Activated CD4-positive, alpha-beta T cell treated with anti-CD3 and anti-CD28 coated beads for 36 hours (primary cell): ENCODE measurements around the gene MAB21L3. TPM values are rescaled to one million over a fixed set of nuclear protein-coding genes. Genes with fewer than 3 reads are reported as not detected.

Experiments
- ATAC-seq: fragments of 200-7000 bp; cut with Tn5 transposase; one replicate; pipeline ENCODE4 v1.10.0; 2021; ENCODE audit warnings: mild to moderate bottlenecking, moderate library complexity
- CTCF ChIA-PET: fragments of 350-600 bp; sonication (Branson Sonifier 250); formaldehyde crosslinking; loops from one replicate; lab custom pipeline; 2021; ENCODE audit warnings: antibody characterized with exemption; lab: Charles Lee
- POLR2A ChIA-PET: fragments of 350-600 bp; sonication (Branson Sonifier 250); formaldehyde crosslinking; loops from one replicate; lab custom pipeline; 2021; ENCODE audit warnings: antibody characterized with exemption, inconsistent platforms; lab: Charles Lee
- DNase-seq: peaks from one replicate; pipeline ENCODE4 v3.0.0-alpha.2; 2020
- H3K27ac Mint-ChIP-seq: one replicate; pipeline ENCODE4 v1.8.0; 2021; ENCODE audit warnings: mixed read lengths
- H3K27me3 Mint-ChIP-seq: one replicate; pipeline ENCODE4 v1.8.0; 2021; ENCODE audit warnings: mixed read lengths
- H3K36me3 Mint-ChIP-seq: one replicate; pipeline ENCODE4 v1.8.0; 2021; ENCODE audit warnings: low read depth, mixed read lengths
- H3K4me1 Mint-ChIP-seq: one replicate; pipeline ENCODE4 v1.8.0; 2021; ENCODE audit warnings: mixed read lengths
- H3K4me3 Mint-ChIP-seq: one replicate; pipeline ENCODE4 v1.8.0; 2021; ENCODE audit warnings: mild to moderate bottlenecking, moderate library complexity, mixed read lengths
- H3K9me3 Mint-ChIP-seq: one replicate; pipeline ENCODE4 v1.8.0; 2021; ENCODE audit warnings: low read depth, mixed read lengths
- intact Hi-C, 2 experiments: fragments of 100-400 bp; cut with DNase I in 1 of 2; cut with micrococcal nuclease in 1 of 2; formaldehyde crosslinking; loops; one replicate each; pipeline versions ENCODE4 v1.14.2 to v1.15.1; 2022 to 2024; cut with DNase I, micrococcal nuclease
- total RNA-seq, 2 experiments: library from RNA; stranded (reverse); gene quantifications; one replicate each; pipeline ENCODE4 v1.2.3, GENCODE V29; 2021

MAB21L3 gene
- total RNA-seq, 2 experiments from 2014 or later, result not detected

GRCh38 chr1:116111524-116112021 is 374 bp downstream of the MAB21L3 start:
- Mint-ChIP-seq H3K9me3 (no peaks in the 10 kb centered on the region), H3K4me3 (no peak overlapping the region), H3K36me3 (no peaks in the 10 kb centered on the region), H3K27ac (no peak overlapping the region), H3K27me3 (peaks cover 5% of the 10 kb centered on the region), H3K4me1 (no peaks in the 10 kb centered on the region)
- no peak for DNase-seq
- no peak for ATAC-seq
- intact Hi-C loops, result no loop called here
- CTCF ChIA-PET, result interaction anchor here (1.1 kb wide), 1 partner anchor 28 kb away, joined by 3 read pairs; no protein-coding TSS in a partner anchor
- POLR2A ChIA-PET, result no interaction called here

- Mint-ChIP-seq H3K4me3 (no peak overlapping the region), H3K36me3 (no peaks in the 10 kb centered on the region)
- CTCF ChIA-PET, result no interaction called here
These were observed 1.4 kb downstream of the MAB21L3 start for GRCh38 chr1:116112388-116113140.

GRCh38 chr1:116113615-116114014 is 2.4 kb downstream of the MAB21L3 start:
- intact Hi-C loops, result no loop called here
- Mint-ChIP-seq H3K36me3 (no peaks in the 10 kb centered on the region), H3K4me1 (no peaks in the 10 kb centered on the region), H3K9me3 (no peaks in the 10 kb centered on the region), H3K4me3 (no peak overlapping the region), H3K27me3 (peaks cover 7% of the 10 kb centered on the region), H3K27ac (no peak overlapping the region)
- ChIA-PET POLR2A (no interaction called here), CTCF (no interaction called here)
- DNase-seq (no peak), ATAC-seq (no peak)

More at GRCh38 chr1:116112388-116113140, 1.4 kb downstream of the MAB21L3 start:
- intact Hi-C loops, result no loop called here
- DNase-seq, result no peak
- Mint-ChIP-seq H3K9me3 (no peaks in the 10 kb centered on the region), H3K4me1 (no peaks in the 10 kb centered on the region), H3K27me3 (peaks cover 3% of the 10 kb centered on the region), H3K27ac (no peak overlapping the region)
- POLR2A ChIA-PET, result no interaction called here
- no peak for ATAC-seq

GRCh38 chr1:116115476-116116439 is 4.6 kb downstream of the MAB21L3 start:
- DNase-seq (no peak), ATAC-seq (no peak)

GRCh38 chr1:116118471-116118870 is 7.3 kb downstream of the MAB21L3 start:
- Mint-ChIP-seq H3K9me3 (no peaks in the 10 kb centered on the region), H3K27me3 (peaks cover 15% of the 10 kb centered on the region), H3K36me3 (no peaks in the 10 kb centered on the region), H3K4me3 (no peak overlapping the region), H3K4me1 (no peaks in the 10 kb centered on the region), H3K27ac (no peak overlapping the region)
- intact Hi-C loops, result no loop called here
- ChIA-PET POLR2A (no interaction called here), CTCF (no interaction called here)
- DNase-seq (no peak), ATAC-seq (no peak)

More at GRCh38 chr1:116115476-116116439, 4.6 kb downstream of the MAB21L3 start:
- Mint-ChIP-seq H3K36me3 (no peaks in the 10 kb centered on the region), H3K9me3 (no peaks in the 10 kb centered on the region), H3K4me1 (no peaks in the 10 kb centered on the region), H3K4me3 (no peak overlapping the region), H3K27ac (no peak overlapping the region), H3K27me3 (peaks cover 9% of the 10 kb centered on the region)
- ChIA-PET POLR2A (no interaction called here), CTCF (interaction anchor here (1.3 kb wide), 1 partner anchor 23 kb away, joined by 3 read pairs; no protein-coding TSS in a partner anchor)
- intact Hi-C loops, result no loop called here

GRCh38 chr1:116119876-116120275 is 8.7 kb downstream of the MAB21L3 start:
- Mint-ChIP-seq H3K27me3 (peaks cover 17% of the 10 kb centered on the region), H3K4me3 (no peak overlapping the region), H3K27ac (no peak overlapping the region), H3K4me1 (no peaks in the 10 kb centered on the region), H3K36me3 (no peaks in the 10 kb centered on the region), H3K9me3 (no peaks in the 10 kb centered on the region)
- POLR2A ChIA-PET, result no interaction called here
- DNase-seq, result no peak
- CTCF ChIA-PET, result no interaction called here
- intact Hi-C loops, result loop anchor here in 1 of 2 experiments (10.0 kb wide), 1 partner anchor 475 kb away; the partner anchor contains the start of gene VANGL1
- ATAC-seq, result no peak

- H3K9me3 Mint-ChIP-seq, result no peaks in the 10 kb centered on the region
- ATAC-seq (no peak), DNase-seq (no peak)
- CTCF ChIA-PET, result interaction anchor here (0.7 to 3.0 kb wide), 6 partner anchors 16 to 362 kb away, joined by 3 to 11 read pairs (median 4); no protein-coding TSS in a partner anchor
- peaks cover 23% of the 10 kb centered on the region for H3K4me1 Mint-ChIP-seq
- POLR2A ChIA-PET, result interaction anchor here (0.6 kb wide), 1 partner anchor 1736 kb away, joined by 3 read pairs; no protein-coding TSS in a partner anchor
- no peak overlapping the region for H3K27ac Mint-ChIP-seq
- no peaks in the 10 kb centered on the region for H3K36me3 Mint-ChIP-seq
- peaks cover 18% of the 10 kb centered on the region for H3K27me3 Mint-ChIP-seq
- no peak overlapping the region for H3K4me3 Mint-ChIP-seq
- intact Hi-C loops, result loop anchor here in 1 of 2 experiments (10.0 kb wide), 1 partner anchor 478 kb away; the partner anchor contains the start of gene VANGL1
These were observed 12.0 kb downstream of the MAB21L3 start for GRCh38 chr1:116122955-116123757.

GRCh38 chr1:116123837-116124533 is 12.8 kb downstream of the MAB21L3 start:
- Mint-ChIP-seq H3K27ac (no peak overlapping the region), H3K4me1 (peaks cover 31% of the 10 kb centered on the region), H3K36me3 (no peaks in the 10 kb centered on the region), H3K9me3 (no peaks in the 10 kb centered on the region), H3K27me3 (peaks cover 13% of the 10 kb centered on the region), H3K4me3 (no peak overlapping the region)
- intact Hi-C loops, result loop anchor here in 1 of 2 experiments (10.0 kb wide), 1 partner anchor 479 kb away; the partner anchor contains the start of gene VANGL1
- ChIA-PET CTCF (interaction anchor here (1.2 to 3.0 kb wide), 3 partner anchors 15 to 361 kb away, joined by 3 to 11 read pairs (median 9); no protein-coding TSS in a partner anchor), POLR2A (interaction anchor here (0.6 kb wide), 1 partner anchor 1736 kb away, joined by 3 read pairs; no protein-coding TSS in a partner anchor)
- ATAC-seq (no peak), DNase-seq (no peak)

- H3K27me3 Mint-ChIP-seq, result peaks cover 16% of the 10 kb centered on the region
- H3K9me3 Mint-ChIP-seq, result no peaks in the 10 kb centered on the region
- no peak for DNase-seq
- H3K4me3 Mint-ChIP-seq, result no peak overlapping the region
- intact Hi-C loops, result loop anchor here in 1 of 2 experiments (10.0 kb wide), 1 partner anchor 481 kb away; the partner anchor contains the start of gene VANGL1
- H3K27ac Mint-ChIP-seq, result no peak overlapping the region
- H3K4me1 Mint-ChIP-seq, result peaks cover 39% of the 10 kb centered on the region
- CTCF ChIA-PET, result interaction anchor here (0.5 to 3.0 kb wide), 2 partner anchors 13 to 21 kb away, joined by 3 to 17 read pairs; no protein-coding TSS in a partner anchor
- POLR2A ChIA-PET, result no interaction called here
- H3K36me3 Mint-ChIP-seq, result no peaks in the 10 kb centered on the region
- no peak for ATAC-seq
These were observed 14.6 kb downstream of the MAB21L3 start for GRCh38 chr1:116125758-116126157.

- ATAC-seq, result no peak
- no peaks in the 10 kb centered on the region for H3K9me3 Mint-ChIP-seq
- peaks cover 39% of the 10 kb centered on the region for H3K4me1 Mint-ChIP-seq
- ChIA-PET CTCF (interaction anchor here (3.0 kb wide), 1 partner anchor 13 kb away, joined by 17 read pairs; no protein-coding TSS in a partner anchor), POLR2A (no interaction called here)
- peak; percentile 39 for DNase-seq
- H3K36me3 Mint-ChIP-seq, result no peaks in the 10 kb centered on the region
- intact Hi-C loops, result loop anchor here in 1 of 2 experiments (10.0 kb wide), 1 partner anchor 481 kb away; the partner anchor contains the start of gene VANGL1
- no peak overlapping the region for H3K27ac Mint-ChIP-seq
- no peak overlapping the region for H3K4me3 Mint-ChIP-seq
- peaks cover 16% of the 10 kb centered on the region for H3K27me3 Mint-ChIP-seq
These were observed 15.1 kb downstream of the MAB21L3 start for GRCh38 chr1:116126281-116126680.
